ENCODE data around the gene GAK.

The GAK gene

GRCh38 chr4:960140-960635, 28.1 kb upstream of the GAK start:
- no peak for TF ChIP-seq CTCF (IDR thresholded peaks at IDR 0.05; ENCODE audit: poor library complexity, severe bottlenecking)
- H3K36me3 ChIP-seq (ENCODE audit: low read depth): peaks cover 7% of the 10 kb centered on the region; the same call in 1 of the 2 replicates
- H3K4me1 ChIP-seq (ENCODE audit: insufficient read depth, poor library complexity, severe bottlenecking): no peaks in the 10 kb centered on the region
- H3K27ac ChIP-seq (ENCODE audit: poor library complexity, severe bottlenecking): no peak overlapping the region
- H3K27me3 ChIP-seq (ENCODE audit: insufficient read depth, poor library complexity, severe bottlenecking): no peaks in the 10 kb centered on the region
- DNase-seq (ENCODE audit: low spot score): no peak
- H3K9me3 ChIP-seq (ENCODE audit: severe bottlenecking): no peaks in the 10 kb centered on the region
- ATAC-seq (ENCODE audit: low read depth): no peak; the same call in 2 of the 3 replicates
- H3K4me3 ChIP-seq (ENCODE audit: severe bottlenecking): no peak overlapping the region

DNA sequence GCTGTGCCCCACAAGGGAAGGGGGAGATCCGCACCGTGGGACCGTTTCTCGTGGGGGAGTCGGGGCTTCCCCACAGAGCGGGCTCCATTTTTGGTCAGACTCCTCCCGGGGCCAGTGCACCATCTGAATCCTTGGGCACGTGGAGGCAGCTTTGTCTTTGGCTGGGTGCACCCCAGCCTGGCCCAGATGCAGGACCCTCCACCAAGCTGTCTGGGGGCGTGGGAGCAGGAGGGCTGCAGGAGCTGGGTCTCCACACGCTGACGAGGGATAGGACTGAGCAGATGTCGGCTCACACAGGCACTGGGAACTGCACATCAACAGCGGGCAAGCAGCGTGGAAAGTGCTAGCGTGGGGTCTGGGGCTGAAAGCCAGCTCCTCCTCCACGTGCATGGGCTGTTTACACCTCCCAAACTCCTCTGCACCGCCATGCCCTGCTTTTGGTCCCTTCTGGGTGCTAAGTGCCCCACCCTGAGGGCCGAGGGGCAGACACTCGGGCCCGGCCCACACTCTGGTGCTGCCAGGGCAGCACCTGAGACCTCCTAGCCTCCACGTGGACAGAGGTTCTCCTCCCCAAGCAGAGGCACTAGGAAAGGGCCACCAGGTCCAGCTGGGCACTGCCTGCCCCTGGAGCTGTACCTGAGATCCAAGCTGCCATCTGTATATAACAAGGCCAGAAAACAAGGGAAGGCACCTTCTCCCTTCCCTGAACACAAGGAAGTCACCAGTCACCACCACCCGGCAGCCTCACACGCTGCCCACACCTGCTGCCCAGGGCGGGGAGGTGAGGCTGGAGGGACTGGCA, 27.4 kb upstream of the GAK start:
- DNase-seq (ENCODE audit: low spot score) (no peak), ATAC-seq (ENCODE audit: low read depth) (no peak; the same call in 2 of the 3 replicates)
- Histone ChIP-seq H3K27ac (ENCODE audit: poor library complexity, severe bottlenecking) (no peak overlapping the region), H3K9me3 (ENCODE audit: severe bottlenecking) (no peaks in the 10 kb centered on the region), H3K4me1 (ENCODE audit: insufficient read depth, poor library complexity, severe bottlenecking) (no peaks in the 10 kb centered on the region), H3K36me3 (ENCODE audit: low read depth) (peaks cover 7% of the 10 kb centered on the region; the same call in 1 of the 2 replicates), H3K27me3 (ENCODE audit: insufficient read depth, poor library complexity, severe bottlenecking) (no peaks in the 10 kb centered on the region), H3K4me3 (ENCODE audit: severe bottlenecking) (no peak overlapping the region)
- TF ChIP-seq CTCF (IDR thresholded peaks at IDR 0.05; ENCODE audit: poor library complexity, severe bottlenecking): no peak

GRCh38 chr4:958696-959337, 26.7 kb upstream of the GAK start:
- H3K36me3 ChIP-seq (ENCODE audit: low read depth): peaks cover 7% of the 10 kb centered on the region; the same call in 1 of the 2 replicates

DNA sequence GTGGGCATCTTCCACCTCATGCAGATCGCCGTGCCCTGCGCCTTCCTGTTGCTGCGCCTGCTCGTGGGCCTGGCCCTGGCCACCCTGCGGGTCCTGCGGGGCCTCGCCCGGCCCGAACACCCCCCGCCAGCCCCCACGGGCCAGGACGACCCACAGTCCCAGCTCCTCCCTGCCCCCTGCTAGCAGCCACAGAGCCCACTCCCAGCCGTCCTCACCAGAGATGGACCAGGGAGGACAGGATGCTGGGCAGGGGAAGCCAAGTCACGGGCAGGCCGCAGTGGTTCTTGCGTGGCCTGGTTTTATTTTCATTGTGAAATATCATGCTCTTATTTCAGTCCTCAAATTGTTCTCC, 26.2 kb upstream of the GAK start:
- DNase-seq (ENCODE audit: low spot score) (no peak), ATAC-seq (ENCODE audit: low read depth) (no peak)
- peaks cover 7% of the 10 kb centered on the region; the same call in 1 of the 2 replicates for H3K36me3 ChIP-seq (ENCODE audit: low read depth)
- H3K4me3 ChIP-seq (ENCODE audit: severe bottlenecking): no peak overlapping the region
- no peaks in the 10 kb centered on the region for H3K9me3 ChIP-seq (ENCODE audit: severe bottlenecking)
- no peak overlapping the region for H3K27ac ChIP-seq (ENCODE audit: poor library complexity, severe bottlenecking)
- no peaks in the 10 kb centered on the region for H3K4me1 ChIP-seq (ENCODE audit: insufficient read depth, poor library complexity, severe bottlenecking)
- no peak for TF ChIP-seq CTCF (IDR thresholded peaks at IDR 0.05; ENCODE audit: poor library complexity, severe bottlenecking)
- no peaks in the 10 kb centered on the region for H3K27me3 ChIP-seq (ENCODE audit: insufficient read depth, poor library complexity, severe bottlenecking)

More at GRCh38 chr4:958696-959337, 26.7 kb upstream of the GAK start:
- no peak for DNase-seq (ENCODE audit: low spot score)
- Histone ChIP-seq H3K27me3 (ENCODE audit: insufficient read depth, poor library complexity, severe bottlenecking) (no peaks in the 10 kb centered on the region), H3K27ac (ENCODE audit: poor library complexity, severe bottlenecking) (no peak overlapping the region), H3K4me1 (ENCODE audit: insufficient read depth, poor library complexity, severe bottlenecking) (no peaks in the 10 kb centered on the region), H3K9me3 (ENCODE audit: severe bottlenecking) (no peaks in the 10 kb centered on the region), H3K4me3 (ENCODE audit: severe bottlenecking) (no peak overlapping the region)
- TF ChIP-seq CTCF (IDR thresholded peaks at IDR 0.05; ENCODE audit: poor library complexity, severe bottlenecking): no peak
- no peak for ATAC-seq (ENCODE audit: low read depth)

All from RWPE2 (cell line).